NCI-H345 treated with DMSO at 0.1 percent for 48 hours (cell line): ENCODE measurements around the gene IAH1.
"Not testable (repeated sequence)": the region's sequence is repeated elsewhere in the genome, so short reads cannot be mapped to it uniquely, and the experiment has no call there.

Experiments
- DNase-seq: peaks from one replicate; lab custom pipeline; 2025; ENCODE audit not compliant: unreplicated experiment; lab: John Stamatoyannopoulos, UW

Gene IAH1

GRCh38 chr2:9473308-9473984, 905 bp upstream of the IAH1 start:
- no peak for DNase-seq

DNA sequence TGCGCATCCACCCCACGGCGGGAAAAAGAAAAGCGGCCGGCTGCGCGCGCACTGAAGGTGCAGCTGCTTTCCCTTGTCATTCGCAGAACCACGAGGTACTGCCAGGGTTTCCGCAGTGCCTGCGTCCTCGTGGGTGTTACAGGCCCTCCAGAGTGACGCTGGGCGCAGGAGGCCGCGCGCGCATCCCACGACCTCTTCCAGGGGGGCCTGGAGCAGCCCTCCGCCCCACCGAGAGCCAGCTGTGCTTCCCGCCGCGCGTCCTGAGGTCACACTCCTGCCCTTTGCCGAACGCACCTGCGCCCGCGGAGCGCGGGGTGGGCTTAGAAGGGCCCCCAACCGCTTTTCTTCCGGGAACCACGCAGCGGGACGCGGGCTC, 378 bp upstream of the IAH1 start:
- no peak for DNase-seq

DNA sequence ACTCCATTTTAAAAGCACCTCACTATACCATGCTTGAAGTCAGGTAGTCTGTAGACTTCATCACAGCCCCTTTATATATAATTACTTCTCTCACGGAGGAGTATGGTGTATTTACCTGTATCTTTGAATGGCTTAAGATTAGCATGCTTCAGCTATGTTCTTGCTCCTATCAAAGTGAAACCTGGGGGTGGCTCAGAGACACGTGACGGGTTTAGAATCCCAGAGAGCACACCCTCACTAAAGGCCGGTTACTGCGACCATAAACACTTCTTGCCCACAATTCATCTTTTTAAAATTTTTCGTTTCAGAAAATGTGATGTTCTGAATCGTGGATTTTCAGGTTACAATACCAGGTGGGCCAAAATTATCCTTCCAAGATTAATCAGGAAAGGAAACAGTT, 3.6 kb downstream of the IAH1 start:
- no peak for DNase-seq

GRCh38 chr2:9478526-9478925, 4.2 kb downstream of the IAH1 start:
- no peak for DNase-seq

DNA sequence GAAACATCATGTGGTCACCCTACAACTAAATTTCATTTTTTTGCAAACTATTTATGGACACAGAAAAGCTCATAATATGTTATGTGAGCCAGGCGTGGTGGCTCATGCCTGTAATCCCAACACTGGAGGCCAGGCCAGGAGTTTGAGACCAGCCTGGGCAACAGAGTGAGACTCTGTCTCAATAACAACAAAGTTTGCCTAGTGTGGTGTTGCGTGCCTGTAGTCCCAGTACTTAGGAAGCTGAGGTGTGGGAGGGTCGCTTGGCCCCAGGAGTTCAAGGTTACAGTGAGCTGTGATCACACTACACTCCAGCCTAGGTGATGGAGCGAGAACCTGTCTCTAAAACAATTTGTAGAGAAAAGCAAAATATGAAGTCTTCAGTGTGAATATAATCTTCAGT, 5.8 kb downstream of the IAH1 start:
- DNase-seq: no peak

GRCh38 chr2:9483107-9483506, 8.8 kb downstream of the IAH1 start:
- DNase-seq: no peak

- no peak for DNase-seq
These were observed 10.2 kb downstream of the IAH1 start for GRCh38 chr2:9484533-9484932.

DNA sequence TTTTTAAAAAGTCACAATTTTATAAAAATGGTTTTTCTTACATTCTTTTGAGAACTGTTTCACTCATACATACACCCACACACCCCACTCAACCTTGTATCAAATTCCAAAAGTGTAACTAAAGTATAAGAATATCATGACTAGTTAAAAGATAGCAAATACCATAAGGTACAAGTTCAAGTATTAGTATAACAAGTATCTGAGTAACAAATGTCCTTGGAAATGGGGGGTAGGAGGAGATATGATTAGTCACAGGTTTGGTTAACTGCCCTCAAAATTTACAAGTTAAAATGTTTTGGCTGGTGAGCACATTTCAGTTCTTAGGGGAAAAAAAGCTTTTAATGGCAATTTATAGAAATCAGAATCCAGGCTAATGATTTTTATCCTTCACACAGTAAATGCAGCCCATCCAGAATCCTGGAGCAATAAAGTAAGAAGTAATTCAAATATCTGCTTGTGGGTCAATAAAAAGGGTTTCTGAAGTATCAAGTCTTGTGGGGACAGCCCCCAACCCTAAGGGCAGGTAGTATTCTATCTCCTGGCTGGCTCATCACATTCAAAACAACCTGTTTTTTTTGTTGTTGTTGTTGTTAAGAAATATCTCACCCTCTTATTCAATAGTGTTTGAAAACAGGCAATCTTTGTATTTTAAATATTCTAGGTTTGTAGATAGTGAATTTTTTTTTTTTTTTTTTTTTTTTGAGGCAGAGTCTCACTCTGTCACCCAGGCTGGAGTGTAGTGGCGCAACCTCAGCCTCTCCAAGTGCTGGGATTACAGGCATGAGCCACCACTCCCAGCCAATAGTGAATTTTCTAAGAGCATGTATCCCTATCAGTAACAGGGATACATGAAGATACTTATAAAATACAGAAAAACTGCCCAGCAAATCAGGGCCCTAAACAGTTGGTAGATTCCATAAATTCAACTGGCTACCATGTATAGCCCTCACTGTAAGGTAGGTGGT, 14.5 kb downstream of the IAH1 start:
- DNase-seq: no peak

GRCh38 chr2:9490789-9491188, 16.4 kb downstream of the IAH1 start:
- DNase-seq: no peak

DNA sequence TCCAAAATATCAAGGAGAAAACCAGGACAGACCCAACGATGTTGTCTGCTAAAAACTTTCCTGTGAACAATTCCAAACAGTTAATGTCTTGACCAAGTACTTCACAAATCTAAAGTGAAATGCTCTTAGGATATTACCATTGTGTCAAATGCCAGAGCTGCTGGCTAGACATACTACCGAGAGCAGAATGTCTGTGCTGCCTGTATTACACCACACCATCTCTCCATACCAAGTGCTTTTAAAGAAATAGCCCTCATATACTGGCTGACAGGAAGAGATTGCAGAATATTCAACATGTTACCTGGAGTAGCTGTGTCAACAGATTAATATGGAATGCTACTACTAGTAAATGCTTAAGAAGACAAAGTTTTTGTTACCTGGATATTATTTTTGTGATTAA, 18.6 kb downstream of the IAH1 start:
- no peak for DNase-seq

GRCh38 chr2:9493478-9493877, 19.1 kb downstream of the IAH1 start:
- DNase-seq: no peak

DNA sequence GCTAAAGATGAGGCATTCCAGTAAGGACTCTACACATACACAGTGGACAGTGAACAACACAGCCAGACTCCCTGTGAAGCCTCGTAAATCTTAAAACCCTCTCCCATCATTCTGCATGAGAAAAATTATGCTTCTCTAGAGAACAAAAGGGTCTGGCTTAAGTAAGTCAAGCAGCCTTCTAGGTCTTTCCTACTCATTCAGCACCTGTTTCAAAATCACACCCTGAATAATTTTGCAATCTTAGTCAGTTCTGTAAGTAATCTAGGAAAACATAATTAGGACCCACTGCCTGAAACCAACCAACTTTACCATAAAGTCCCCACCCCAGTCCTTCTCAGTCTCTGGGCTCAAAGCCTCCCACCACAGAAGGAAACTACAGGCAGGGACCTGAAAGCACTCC, 19.7 kb downstream of the IAH1 start:
- no peak for DNase-seq

DNA sequence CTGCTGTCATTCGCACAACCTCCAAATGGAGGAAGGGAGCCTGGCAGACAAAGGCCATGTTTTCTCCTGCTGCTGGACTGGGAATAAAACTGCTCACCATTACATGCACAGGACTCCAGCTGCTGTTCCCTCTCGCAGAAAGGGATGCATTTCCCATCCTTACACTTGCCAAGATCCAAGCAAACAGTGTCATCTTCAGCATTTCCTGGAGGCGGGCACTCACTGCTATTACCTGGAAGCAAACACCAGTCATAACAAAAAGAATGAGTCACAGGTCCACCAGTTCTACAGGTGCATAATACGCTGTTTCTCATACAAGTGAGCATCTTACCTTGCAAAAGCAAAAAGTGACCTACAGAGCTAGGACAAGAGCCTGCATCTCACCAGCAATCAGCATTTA, 22.7 kb downstream of the IAH1 start:
- peak; percentile 82 for DNase-seq

GRCh38 chr2:9498210-9498609, 23.9 kb downstream of the IAH1 start:
- no peak for DNase-seq

- DNase-seq: no peak
These were observed 34.6 kb downstream of the IAH1 start for GRCh38 chr2:9508931-9509330.

GRCh38 chr2:9513946-9514345, 39.6 kb downstream of the IAH1 start:
- DNase-seq: not testable (repeated sequence)

- DNase-seq: no peak
These were observed 42.9 kb downstream of the IAH1 start for GRCh38 chr2:9517118-9517782.

DNA sequence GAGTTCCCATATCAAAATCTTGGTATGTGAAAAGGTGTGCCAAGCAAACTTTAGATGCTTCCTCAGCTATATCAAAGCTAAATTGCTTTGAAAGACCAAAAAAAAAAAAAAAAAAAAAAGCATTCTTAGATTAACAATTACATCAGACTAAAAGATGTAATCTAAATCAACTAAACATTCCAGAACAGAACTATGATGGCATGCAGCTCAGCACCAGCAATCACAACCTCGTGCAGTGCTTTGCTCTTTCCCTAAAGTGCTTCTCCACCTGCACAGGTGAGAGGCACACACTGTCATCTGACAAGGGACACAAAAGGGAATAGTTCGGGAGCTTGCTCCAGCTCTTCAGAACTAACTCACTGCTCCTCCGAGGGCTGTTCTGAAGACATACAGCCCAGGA, 43.8 kb downstream of the IAH1 start:
- DNase-seq: no peak

- no peak for DNase-seq
These were observed 44.4 kb downstream of the IAH1 start for GRCh38 chr2:9518780-9519179.

- DNase-seq: no peak
These were observed 44.9 kb downstream of the IAH1 start for GRCh38 chr2:9519250-9519649.

GRCh38 chr2:9524291-9524690, 49.9 kb downstream of the IAH1 start:
- DNase-seq: no peak

DNA sequence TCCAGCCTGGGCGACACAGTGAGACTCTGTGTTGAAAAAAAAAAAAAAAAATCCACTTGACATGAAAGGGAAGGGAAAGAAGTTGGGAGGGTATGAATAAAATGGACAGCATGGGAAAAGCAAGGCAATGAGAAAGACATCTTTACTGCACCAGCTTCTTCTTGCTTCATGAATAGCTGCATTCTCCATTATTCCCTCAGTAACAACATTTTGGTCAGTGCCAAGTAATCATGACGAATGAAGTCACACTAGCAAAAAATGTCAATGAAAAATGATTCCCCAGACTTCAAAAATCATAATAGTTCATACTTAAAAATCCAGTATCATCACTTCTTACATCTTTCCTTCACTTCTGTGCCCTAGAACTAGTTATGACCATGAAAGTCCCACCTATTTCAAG, 50.9 kb downstream of the IAH1 start:
- no peak for DNase-seq
